GM18861 (cell line): ENCODE data around the gene TMEM94.
"Not testable (repeated sequence)": the region's sequence is repeated elsewhere in the genome, so short reads cannot be mapped to it uniquely, and the experiment has no call there.

Source experiments
- ATAC-seq: cut with Tn5 transposase; IDR thresholded peaks from one replicate; pipeline ENCODE4 v1.9.1; 2021; ENCODE audit not compliant: unreplicated experiment

TMEM94 gene

GRCh38 chr17:75445296-75445695 lies 11.1 kb upstream of the TMEM94 start:
- ATAC-seq, result no peak

GRCh38 chr17:75445896-75446295 lies 10.5 kb upstream of the TMEM94 start:
- ATAC-seq, result not testable (repeated sequence)

- no peak for ATAC-seq
These were observed 8.2 kb upstream of the TMEM94 start for GRCh38 chr17:75447951-75448856.

- ATAC-seq, result no peak
These were observed 6.2 kb upstream of the TMEM94 start for GRCh38 chr17:75450270-75450669.

- ATAC-seq, result no peak
These were observed 2.2 kb upstream of the TMEM94 start for GRCh38 chr17:75454193-75454592.

- not testable (repeated sequence) for ATAC-seq
These were observed 1.8 kb upstream of the TMEM94 start for GRCh38 chr17:75454672-75455071.

DNA sequence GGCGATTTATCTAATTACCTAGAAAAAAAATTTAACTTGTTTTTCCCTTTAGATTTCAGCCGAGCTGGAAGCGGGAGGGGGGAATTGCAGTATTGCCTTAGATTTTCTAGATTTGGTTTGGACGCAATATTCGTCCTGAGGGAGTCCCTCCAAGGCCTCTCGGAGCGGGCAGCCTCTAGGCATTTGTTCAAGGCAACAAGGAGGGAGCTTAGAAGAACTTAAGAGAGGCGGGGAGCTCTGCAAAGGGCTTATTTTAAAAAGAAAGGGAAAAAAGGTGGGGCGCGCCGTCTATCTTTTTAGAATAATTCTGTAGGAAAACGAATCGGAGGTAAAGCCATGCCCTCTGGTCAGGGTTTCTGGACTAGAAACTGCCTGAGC lies 407 bp upstream of the TMEM94 start:
- ATAC-seq, result no peak

DNA sequence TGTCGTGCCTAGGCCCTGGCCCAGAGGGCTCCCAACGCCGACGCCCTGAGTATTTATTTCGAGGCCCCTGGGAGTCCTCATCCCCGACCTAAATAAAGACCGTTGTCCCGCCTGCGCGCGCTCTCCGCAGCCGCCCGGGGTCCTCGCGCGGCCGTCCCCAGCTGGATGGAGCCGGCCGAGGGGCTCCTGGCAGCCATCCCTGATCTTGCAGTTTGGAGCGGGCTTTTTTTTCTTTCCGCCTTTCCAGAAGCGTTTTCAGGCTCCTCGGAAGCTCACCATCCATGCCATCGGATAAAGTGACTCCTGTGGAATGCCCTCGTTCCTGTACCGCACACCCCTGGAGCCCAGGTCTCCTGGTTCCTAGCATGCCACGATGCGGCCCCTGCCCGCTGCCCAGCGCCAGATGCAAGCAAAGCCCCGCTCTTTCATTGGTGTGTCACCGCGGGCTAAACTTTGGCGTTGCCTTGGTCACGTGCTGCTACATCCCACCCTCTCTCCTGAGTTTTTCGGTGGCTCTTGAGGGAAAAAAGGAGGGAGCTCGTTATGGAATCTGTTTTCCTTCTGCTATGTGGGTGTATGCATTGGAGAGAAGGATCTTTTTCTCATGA lies 716 bp downstream of the TMEM94 start:
- ATAC-seq, result no peak

DNA sequence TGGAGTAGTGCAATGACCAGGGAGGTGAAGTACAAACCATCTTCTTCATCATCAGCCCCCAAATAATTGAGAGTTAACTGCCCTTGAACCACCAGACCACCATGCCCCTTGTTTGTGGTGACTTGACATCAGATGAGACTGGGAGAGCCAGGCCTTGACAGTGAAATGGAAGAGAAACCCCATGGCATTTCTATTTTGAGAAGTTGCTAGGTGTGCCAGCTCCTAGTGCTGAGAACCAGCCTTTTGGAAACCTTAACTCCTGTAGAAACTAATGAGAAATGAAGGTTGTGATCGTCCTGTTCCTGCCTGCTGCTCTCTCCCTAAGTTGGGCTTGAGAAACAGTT lies 2.8 kb downstream of the TMEM94 start:
- no peak for ATAC-seq

GRCh38 chr17:75459590-75460267 lies 3.3 kb downstream of the TMEM94 start:
- peak; percentile 38 for ATAC-seq

- ATAC-seq, result no peak
These were observed 3.9 kb downstream of the TMEM94 start for GRCh38 chr17:75460295-75460694.

GRCh38 chr17:75463603-75464002 lies 7.2 kb downstream of the TMEM94 start:
- ATAC-seq, result no peak

- no peak for ATAC-seq
These were observed 8.6 kb downstream of the TMEM94 start for GRCh38 chr17:75465039-75465438.

DNA sequence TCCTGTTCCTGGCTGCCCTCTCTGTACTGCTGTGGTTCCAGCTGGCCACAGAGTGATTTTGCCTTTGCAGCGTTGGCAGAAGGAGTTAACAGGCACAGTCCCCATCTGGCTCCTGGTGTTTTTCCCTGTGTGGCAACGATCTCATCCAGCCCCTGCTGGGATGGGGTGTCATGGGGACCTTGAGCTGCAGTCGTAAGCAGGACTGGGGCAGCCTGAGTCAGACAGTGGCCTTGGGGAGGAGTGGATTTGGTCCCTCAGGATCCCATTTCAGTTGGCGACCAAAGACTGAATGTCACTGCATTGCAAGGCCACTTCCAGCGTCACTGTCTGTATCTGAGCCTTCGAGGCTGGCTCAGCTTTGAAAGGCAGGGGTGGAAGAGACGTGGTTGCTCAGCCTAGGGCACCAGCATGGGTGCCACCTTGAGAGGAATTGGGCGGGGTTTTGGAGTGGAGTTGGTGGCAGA lies 11.9 kb downstream of the TMEM94 start:
- ATAC-seq, result no peak

DNA sequence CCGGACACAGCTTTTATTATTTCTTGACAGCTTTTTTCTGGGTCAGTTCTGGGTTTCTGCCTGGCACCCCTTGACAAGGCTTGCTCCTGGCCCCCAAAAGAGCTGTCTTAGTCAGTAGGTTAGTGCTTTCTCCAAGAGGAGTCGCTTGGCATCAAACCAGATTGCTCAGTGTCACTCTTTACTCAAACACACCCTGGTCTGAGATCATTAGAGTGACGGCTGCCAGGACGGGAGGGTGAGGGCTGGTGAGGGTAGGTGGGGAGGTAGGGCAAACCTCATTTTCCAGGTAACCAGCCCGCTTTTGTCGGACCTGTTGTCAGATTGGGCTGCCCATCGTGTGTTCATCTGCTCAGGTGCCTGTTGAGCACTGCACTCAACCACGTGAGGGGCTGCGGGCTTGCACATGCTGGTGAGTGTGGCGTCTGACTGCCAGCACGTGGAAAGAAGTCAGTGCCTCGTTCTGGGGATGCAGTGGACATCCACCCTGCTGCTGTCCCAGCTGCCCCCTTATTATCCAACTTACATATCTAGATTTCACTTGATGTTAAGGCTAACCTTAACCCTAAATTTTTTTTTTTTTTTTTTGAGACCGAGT lies 12.4 kb downstream of the TMEM94 start:
- no peak for ATAC-seq

DNA sequence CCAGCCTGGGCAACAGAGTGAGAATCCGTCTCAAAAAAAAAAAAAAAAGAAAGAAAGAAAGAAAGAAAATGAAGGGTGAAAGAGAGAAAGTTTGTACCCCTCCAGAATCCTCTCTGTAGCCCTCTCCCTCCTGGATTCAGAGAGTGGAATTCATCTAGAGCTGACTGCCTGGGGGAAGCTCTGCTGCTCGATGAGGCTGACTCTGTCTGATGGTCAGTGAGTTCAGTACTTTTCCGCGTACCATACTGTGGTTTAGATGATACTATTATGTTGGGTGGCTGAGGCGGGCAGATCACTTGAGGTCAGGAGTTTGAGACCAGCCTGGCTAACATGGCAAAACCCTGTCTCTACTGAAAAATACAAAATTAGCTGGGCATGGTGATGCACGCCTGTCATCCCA lies 14.8 kb downstream of the TMEM94 start:
- no peak for ATAC-seq

- ATAC-seq, result no peak
These were observed 15.7 kb downstream of the TMEM94 start for GRCh38 chr17:75472119-75472518.

DNA sequence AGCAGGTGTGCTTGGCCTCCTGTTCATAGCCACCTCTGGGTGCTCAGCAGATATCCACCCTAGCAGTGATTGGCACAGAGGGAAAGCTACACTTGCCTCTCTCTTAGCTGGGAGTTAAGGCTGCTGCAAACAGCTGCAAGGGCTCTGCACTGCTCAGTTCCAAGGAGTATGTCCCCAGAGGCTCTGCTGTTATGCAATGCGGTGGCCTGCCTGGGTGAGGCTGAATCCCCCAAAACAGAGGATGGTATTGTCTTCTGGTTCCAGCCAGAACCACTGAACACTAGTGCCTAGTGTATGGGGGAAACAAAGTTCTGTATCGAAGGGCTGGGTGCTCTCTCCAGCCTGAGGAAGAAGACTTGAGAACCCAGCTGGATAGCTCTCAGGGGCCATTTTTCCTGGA lies 16.8 kb downstream of the TMEM94 start:
- no peak for ATAC-seq

DNA sequence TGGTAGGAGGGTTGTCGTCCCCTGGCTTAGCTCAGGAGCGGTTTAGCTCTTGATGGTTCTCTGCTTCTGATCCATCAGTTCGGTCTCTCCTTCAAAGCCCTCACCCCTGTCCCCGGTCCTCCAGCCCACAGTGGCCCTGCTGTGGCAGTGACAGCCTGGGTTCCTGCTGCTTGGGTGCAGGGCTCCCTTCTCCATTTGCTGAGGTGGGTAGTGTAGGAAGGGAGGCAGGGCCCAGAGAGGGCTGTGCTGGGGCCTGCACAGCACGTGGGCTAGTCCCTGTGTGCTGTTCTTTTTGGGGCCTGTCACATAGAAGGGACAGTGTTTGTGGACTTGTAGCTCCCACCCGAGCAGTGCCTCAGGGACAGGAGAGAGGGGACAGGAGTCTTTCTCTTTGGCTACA lies 18.3 kb downstream of the TMEM94 start:
- no peak for ATAC-seq

- no peak for ATAC-seq
These were observed 18.9 kb downstream of the TMEM94 start for GRCh38 chr17:75475144-75475835.

GRCh38 chr17:75475851-75476250 lies 19.4 kb downstream of the TMEM94 start:
- ATAC-seq, result no peak
